Gastroesophageal sphincter (tissue), 3 donors: Measurements from ENCODE around the gene PDZRN4.

Source experiments
- EP300 ChIP-seq: sonication (generic); formaldehyde crosslinking; IDR thresholded peaks from one replicate; pipeline ENCODE4 v1.6.1; 2017; ENCODE audit warnings: antibody characterized with exemption, mild to moderate bottlenecking
- POLR2A ChIP-seq, 2 donors: fragments of 450-650 bp; IDR thresholded peaks; one replicate each; pipeline ENCODE4 v1.6.1; 2017; ENCODE audit warnings: antibody characterized with exemption in 2 of 2, mild to moderate bottlenecking in 2 of 2, moderate library complexity in 1 of 2
- TF ChIP-seq, protein P1 (sequence below), 4 experiments: fragments of 200-600 bp in 2 of 4; fragments of 450-650 bp in 2 of 4; sonication (generic) in 1 of 4; IDR thresholded peaks; one replicate each; pipeline ENCODE4 v1.5.1; 2017 to 2019; ENCODE audit warnings: antibody characterized with exemption in 4 of 4, mild to moderate bottlenecking in 2 of 4, moderate library complexity in 2 of 4

DNA sequence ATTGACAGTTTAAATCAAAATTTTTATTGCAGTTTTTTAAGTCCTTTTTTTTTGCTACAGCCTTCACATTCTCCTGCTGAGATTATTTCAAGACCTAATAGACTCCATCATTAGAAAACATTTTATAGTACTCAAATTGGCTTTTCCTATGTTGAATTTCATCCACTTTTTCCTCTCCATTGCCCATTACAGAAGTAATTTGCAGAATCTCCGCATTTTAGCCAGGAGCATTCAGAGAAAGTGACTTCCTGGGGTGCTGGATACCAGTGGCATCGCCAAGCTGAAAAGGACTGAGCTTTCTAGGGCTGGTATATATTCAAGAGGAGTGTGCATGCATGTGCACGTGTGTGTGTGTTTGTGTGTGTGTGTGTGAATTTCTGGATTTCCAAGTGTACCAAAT lies 340.8 kb downstream of the PDZRN4 start:
- TF ChIP-seq POLR2A (IDR thresholded peaks at IDR 0.05) (no peak), EP300 (no peak)
- TF ChIP-seq, protein P1, sequence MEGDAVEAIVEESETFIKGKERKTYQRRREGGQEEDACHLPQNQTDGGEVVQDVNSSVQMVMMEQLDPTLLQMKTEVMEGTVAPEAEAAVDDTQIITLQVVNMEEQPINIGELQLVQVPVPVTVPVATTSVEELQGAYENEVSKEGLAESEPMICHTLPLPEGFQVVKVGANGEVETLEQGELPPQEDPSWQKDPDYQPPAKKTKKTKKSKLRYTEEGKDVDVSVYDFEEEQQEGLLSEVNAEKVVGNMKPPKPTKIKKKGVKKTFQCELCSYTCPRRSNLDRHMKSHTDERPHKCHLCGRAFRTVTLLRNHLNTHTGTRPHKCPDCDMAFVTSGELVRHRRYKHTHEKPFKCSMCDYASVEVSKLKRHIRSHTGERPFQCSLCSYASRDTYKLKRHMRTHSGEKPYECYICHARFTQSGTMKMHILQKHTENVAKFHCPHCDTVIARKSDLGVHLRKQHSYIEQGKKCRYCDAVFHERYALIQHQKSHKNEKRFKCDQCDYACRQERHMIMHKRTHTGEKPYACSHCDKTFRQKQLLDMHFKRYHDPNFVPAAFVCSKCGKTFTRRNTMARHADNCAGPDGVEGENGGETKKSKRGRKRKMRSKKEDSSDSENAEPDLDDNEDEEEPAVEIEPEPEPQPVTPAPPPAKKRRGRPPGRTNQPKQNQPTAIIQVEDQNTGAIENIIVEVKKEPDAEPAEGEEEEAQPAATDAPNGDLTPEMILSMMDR (IDR thresholded peaks at IDR 0.05): no peak
